HG03575 (cell line): Measurements from ENCODE around the gene HDAC4.

ENCODE experiments used
- ATAC-seq: cut with Tn5 transposase; IDR thresholded peaks from one replicate; pipeline ENCODE4 v1.9.1; 2021; ENCODE audit not compliant: unreplicated experiment, insufficient number of reproducible peaks, low FRiP score; ENCODE audit errors: extremely low read depth

HDAC4 gene

GRCh38 chr2:239020541-239021041 is 380.2 kb downstream of the HDAC4 start:
- no peak for ATAC-seq

GRCh38 chr2:239019183-239019581 is 381.6 kb downstream of the HDAC4 start:
- no peak for ATAC-seq

- no peak for ATAC-seq
Observed at GRCh38 chr2:239018271-239019182, 382.3 kb downstream of the HDAC4 start.

- ATAC-seq, result no peak
Observed at GRCh38 chr2:239017491-239018098, 383.2 kb downstream of the HDAC4 start.

GRCh38 chr2:239015901-239016675 is 384.7 kb downstream of the HDAC4 start:
- no peak for ATAC-seq

- ATAC-seq, result no peak
Observed at GRCh38 chr2:239015218-239015900, 385.5 kb downstream of the HDAC4 start.

- ATAC-seq, result no peak
Observed at GRCh38 chr2:239014458-239015217, 386.2 kb downstream of the HDAC4 start.

- no peak for ATAC-seq
Observed at GRCh38 chr2:239013678-239013976, 387.2 kb downstream of the HDAC4 start.

- ATAC-seq, result no peak
Observed at GRCh38 chr2:239012936-239013677, 387.7 kb downstream of the HDAC4 start.

- ATAC-seq, result no peak
Observed at GRCh38 chr2:239012228-239012627, 388.6 kb downstream of the HDAC4 start.

- no peak for ATAC-seq
Observed at GRCh38 chr2:239009589-239009961, 391.2 kb downstream of the HDAC4 start.

GRCh38 chr2:239008677-239009588 is 391.9 kb downstream of the HDAC4 start:
- no peak for ATAC-seq

GRCh38 chr2:239008004-239008403 is 392.8 kb downstream of the HDAC4 start:
- no peak for ATAC-seq

- no peak for ATAC-seq
Observed at GRCh38 chr2:239006622-239007285, 394.1 kb downstream of the HDAC4 start.

- no peak for ATAC-seq
Observed at GRCh38 chr2:239005586-239005985, 395.2 kb downstream of the HDAC4 start.

- no peak for ATAC-seq
Observed at GRCh38 chr2:239004274-239005015, 396.4 kb downstream of the HDAC4 start.
